Kidney (tissue), 14 donors: Measurements from ENCODE around the gene ZNF277. TPM values are rescaled to one million over a fixed set of nuclear protein-coding genes. Genes with fewer than 3 reads are reported as not detected.

Experiments
- DNase-seq, 5 donors: peaks; one replicate each; pipeline ENCODE4 v3.0.0-alpha.2; 2013 to 2020
- FAIRE-seq: peaks from 2 replicates; lab custom pipeline; 2012; peaks lifted over from hg19 to GRCh38; lab: Jason Lieb, UNC
- H3K27ac ChIP-seq, 2 donors: one replicate each; pipeline ENCODE4 v1.7.0; 2013; ENCODE audit warnings: low read depth in 2 of 2, low read length in 2 of 2, inconsistent platforms in 1 of 2
- H3K27me3 ChIP-seq: one replicate; pipeline ENCODE4 v1.7.1; 2013; ENCODE audit warnings: low read length, inconsistent platforms; ENCODE audit not compliant: control insufficient read depth, insufficient read depth
- H3K36me3 ChIP-seq, 3 donors: one replicate each; pipeline versions ENCODE4 v1.7.0 to v1.7.1; 2013; ENCODE audit warnings: low read length in 3 of 3, control low read depth in 1 of 3, inconsistent platforms in 1 of 3; ENCODE audit not compliant: insufficient read depth in 3 of 3, control insufficient read depth in 2 of 3
- H3K4me1 ChIP-seq, 3 donors: one replicate each; pipeline versions ENCODE4 v1.7.0 to v1.7.1; 2013; ENCODE audit warnings: low read length in 3 of 3, inconsistent platforms in 1 of 3, low read depth in 1 of 3; ENCODE audit not compliant: control insufficient read depth in 2 of 3, insufficient read depth in 2 of 3
- H3K4me3 ChIP-seq, 3 donors: one replicate each; pipeline versions ENCODE4 v1.7.0 to v1.8.1; 2013; ENCODE audit warnings: low read length in 3 of 3, control low read depth in 1 of 3, inconsistent platforms in 1 of 3
- H3K9ac ChIP-seq, 3 donors: one replicate each; pipeline versions ENCODE4 v1.7.0 to v1.7.1; 2013; ENCODE audit warnings: low read length in 3 of 3, control low read depth in 1 of 3, inconsistent platforms in 1 of 3
- H3K9me3 ChIP-seq, 3 donors: one replicate each; pipeline versions ENCODE4 v1.7.0 to v1.7.1; 2013; ENCODE audit warnings: low read length in 3 of 3, control low read depth in 1 of 3, inconsistent platforms in 1 of 3; ENCODE audit not compliant: control insufficient read depth in 2 of 3, insufficient read depth in 1 of 3
- intact Hi-C: fragments of 100-400 bp; cut with DNase I; formaldehyde crosslinking; loops from one replicate; pipeline ENCODE4 v1.11.1; 2022
- polyA plus RNA-seq: library from polyadenylated mRNA; stranded (reverse); fragments of 350-450 nt; fragmentation: Illumina TruSeq; extraction: RNeasy Lipid Tissue Mini Kit (QIAGEN cat#74804); gene quantifications from one replicate; pipeline ENCODE4 v1.2.3, GENCODE V29; 2014; ENCODE audit warnings: low read depth, low replicate concordance; ENCODE audit not compliant: insufficient read depth
- total RNA-seq: library from RNA; stranded (reverse); fragmentation: NEBNext Ultra II Directional; extraction: Animal tissue kit (Norgen Biotek cat#: 25700); gene quantifications from one replicate; pipeline ENCODE4 v1.2.1, GENCODE V29; 2021
- TF ChIP-seq, protein P1 (sequence below): IDR thresholded peaks from 3 replicates; pipeline ENCODE4 v1.5.1; 2012; ENCODE audit warnings: mild to moderate bottlenecking, moderate library complexity, borderline replicate concordance; ENCODE audit not compliant: insufficient read depth; ENCODE audit errors: extremely low read depth
- donor health status: control.
- donor health status: control.
- donor health status: control.
- donor health status: control.
- donor health status: control.
- donor health status: DM: yes; HTN: yes; CAD: no.
- donor health status: Normal renal cell carcinoma (clear cell type).

Gene ZNF277
- total and polyA plus RNA-seq, 2 donors from 2014 or later, result 18.7 to 25.0 TPM

- H3K4me1 ChIP-seq, result peaks cover 0 to 3% (median 0%) of the 10 kb centered on the region in 3 donors
- FAIRE-seq (peak; percentile 49), DNase-seq (peak in 2 of 5 donors; percentile 45)
- TF ChIP-seq, protein P1, sequence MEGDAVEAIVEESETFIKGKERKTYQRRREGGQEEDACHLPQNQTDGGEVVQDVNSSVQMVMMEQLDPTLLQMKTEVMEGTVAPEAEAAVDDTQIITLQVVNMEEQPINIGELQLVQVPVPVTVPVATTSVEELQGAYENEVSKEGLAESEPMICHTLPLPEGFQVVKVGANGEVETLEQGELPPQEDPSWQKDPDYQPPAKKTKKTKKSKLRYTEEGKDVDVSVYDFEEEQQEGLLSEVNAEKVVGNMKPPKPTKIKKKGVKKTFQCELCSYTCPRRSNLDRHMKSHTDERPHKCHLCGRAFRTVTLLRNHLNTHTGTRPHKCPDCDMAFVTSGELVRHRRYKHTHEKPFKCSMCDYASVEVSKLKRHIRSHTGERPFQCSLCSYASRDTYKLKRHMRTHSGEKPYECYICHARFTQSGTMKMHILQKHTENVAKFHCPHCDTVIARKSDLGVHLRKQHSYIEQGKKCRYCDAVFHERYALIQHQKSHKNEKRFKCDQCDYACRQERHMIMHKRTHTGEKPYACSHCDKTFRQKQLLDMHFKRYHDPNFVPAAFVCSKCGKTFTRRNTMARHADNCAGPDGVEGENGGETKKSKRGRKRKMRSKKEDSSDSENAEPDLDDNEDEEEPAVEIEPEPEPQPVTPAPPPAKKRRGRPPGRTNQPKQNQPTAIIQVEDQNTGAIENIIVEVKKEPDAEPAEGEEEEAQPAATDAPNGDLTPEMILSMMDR, result no peak
- H3K9ac ChIP-seq, result no peak overlapping the region
- intact Hi-C loops, result no loop called here
- H3K4me3 ChIP-seq, result no peak overlapping the region
- no peak overlapping the region for H3K27ac ChIP-seq
- no peaks in the 10 kb centered on the region for H3K9me3 ChIP-seq
- H3K36me3 ChIP-seq, result no peaks in the 10 kb centered on the region
- no peaks in the 10 kb centered on the region for H3K27me3 ChIP-seq
These were observed 125.0 kb downstream of the ZNF277 start for GRCh38 chr7:112331492-112331891.

GRCh38 chr7:112334366-112334765 lies 127.9 kb downstream of the ZNF277 start:
- TF ChIP-seq, protein P1, result no peak
- DNase-seq (no peak), FAIRE-seq (no peak)
- Histone ChIP-seq H3K4me1 (peaks cover 0 to 3% (median 0%) of the 10 kb centered on the region in 3 donors), H3K27ac (no peak overlapping the region), H3K9me3 (no peaks in the 10 kb centered on the region), H3K27me3 (no peaks in the 10 kb centered on the region), H3K4me3 (no peak overlapping the region), H3K9ac (no peak overlapping the region), H3K36me3 (peaks cover 3 to 5% (median 3%) of the 10 kb centered on the region in 3 donors)
- intact Hi-C loops, result no loop called here

- H3K9me3 ChIP-seq, result no peaks in the 10 kb centered on the region
- H3K27me3 ChIP-seq, result no peaks in the 10 kb centered on the region
- DNase-seq (no peak), FAIRE-seq (no peak)
- TF ChIP-seq, protein P1, result no peak
- intact Hi-C loops, result no loop called here
- H3K27ac ChIP-seq, result no peak overlapping the region
- no peak overlapping the region for H3K9ac ChIP-seq
- no peaks in the 10 kb centered on the region for H3K4me1 ChIP-seq
- peaks cover 3 to 5% (median 3%) of the 10 kb centered on the region in 3 donors for H3K36me3 ChIP-seq
- H3K4me3 ChIP-seq, result no peak overlapping the region
These were observed 129.8 kb downstream of the ZNF277 start for GRCh38 chr7:112336261-112336660.
